GM19468 (cell line): Measurements from ENCODE around the gene VOPP1.
"Not testable (repeated sequence)": the region's sequence is repeated elsewhere in the genome, so short reads cannot be mapped to it uniquely, and the experiment has no call there.

Experiments
- ATAC-seq: cut with Tn5 transposase; IDR thresholded peaks from one replicate; pipeline ENCODE4 v1.9.1; 2021; ENCODE audit warnings: mild to moderate bottlenecking, moderate library complexity, moderate number of reproducible peaks; ENCODE audit not compliant: unreplicated experiment; ENCODE audit errors: extremely low read depth

VOPP1 gene, protein sequence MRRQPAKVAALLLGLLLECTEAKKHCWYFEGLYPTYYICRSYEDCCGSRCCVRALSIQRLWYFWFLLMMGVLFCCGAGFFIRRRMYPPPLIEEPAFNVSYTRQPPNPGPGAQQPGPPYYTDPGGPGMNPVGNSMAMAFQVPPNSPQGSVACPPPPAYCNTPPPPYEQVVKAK

DNA sequence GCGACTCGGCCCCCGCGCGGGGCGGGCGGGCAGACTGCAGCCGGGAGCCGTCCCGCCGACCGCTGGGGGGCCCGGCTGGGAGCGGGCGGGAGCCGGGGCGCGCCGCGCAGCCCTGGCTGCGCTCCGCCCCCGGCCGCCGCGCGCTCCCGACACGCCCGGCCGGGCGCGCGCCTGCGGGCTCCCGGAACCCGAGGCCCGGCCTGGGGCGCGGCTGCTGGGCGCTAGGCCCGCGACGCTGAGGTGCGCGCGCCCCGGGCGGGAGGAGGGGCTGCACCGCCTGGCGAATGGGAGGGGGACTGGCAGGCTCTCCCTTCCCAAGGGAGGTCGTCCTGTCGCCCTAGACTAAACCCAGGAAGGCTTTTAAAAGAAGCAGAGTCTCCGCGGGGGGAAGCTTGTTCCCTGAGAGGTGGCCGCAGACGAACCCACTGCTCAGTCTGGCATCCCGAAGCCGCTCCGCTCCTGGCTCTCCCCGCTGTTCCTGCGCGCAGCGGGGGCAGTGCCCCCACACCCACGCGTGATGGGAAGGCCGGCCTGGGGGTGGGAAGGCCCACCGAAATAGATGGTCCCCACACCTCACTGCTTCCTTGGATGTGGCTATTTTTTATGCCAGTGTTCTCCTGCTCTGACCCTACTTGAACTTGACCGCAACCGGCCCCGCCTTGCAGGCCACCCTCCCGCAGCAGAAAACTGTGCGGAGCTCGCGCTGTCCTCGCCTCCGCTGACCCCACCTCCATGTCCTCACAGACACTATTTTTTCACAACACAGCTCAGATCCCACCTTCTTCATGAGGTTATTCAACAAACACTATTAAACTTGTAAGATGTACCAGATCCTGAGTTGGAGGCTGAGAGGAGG is at the start of gene VOPP1:
VOPP1 (minus strand) TSS at position 125 of the 856 bp plus-strand sequence. CDS start 178 bp downstream, outside the sequence.
- ATAC-seq: peak; percentile 10

DNA sequence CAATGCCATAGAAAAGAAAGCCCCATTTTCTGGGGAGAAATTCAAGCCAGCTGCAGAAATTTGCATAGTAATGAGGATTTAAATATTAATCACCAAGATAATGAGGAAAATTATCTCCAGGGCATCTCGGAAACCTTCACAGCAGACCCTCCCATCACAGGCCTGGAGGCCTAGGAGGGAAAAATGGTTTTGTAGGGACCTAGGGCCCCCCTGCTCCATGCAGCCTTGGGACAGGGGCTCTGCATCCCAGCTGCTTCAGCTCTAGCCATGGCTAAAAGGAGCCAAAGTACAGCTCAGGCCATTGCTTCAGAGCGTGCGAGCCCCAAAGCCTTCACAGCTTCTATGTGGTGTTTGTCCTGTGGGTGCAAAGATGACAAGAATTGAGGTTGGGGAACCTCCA is 46.6 kb upstream of the VOPP1 start:
- ATAC-seq: no peak

DNA sequence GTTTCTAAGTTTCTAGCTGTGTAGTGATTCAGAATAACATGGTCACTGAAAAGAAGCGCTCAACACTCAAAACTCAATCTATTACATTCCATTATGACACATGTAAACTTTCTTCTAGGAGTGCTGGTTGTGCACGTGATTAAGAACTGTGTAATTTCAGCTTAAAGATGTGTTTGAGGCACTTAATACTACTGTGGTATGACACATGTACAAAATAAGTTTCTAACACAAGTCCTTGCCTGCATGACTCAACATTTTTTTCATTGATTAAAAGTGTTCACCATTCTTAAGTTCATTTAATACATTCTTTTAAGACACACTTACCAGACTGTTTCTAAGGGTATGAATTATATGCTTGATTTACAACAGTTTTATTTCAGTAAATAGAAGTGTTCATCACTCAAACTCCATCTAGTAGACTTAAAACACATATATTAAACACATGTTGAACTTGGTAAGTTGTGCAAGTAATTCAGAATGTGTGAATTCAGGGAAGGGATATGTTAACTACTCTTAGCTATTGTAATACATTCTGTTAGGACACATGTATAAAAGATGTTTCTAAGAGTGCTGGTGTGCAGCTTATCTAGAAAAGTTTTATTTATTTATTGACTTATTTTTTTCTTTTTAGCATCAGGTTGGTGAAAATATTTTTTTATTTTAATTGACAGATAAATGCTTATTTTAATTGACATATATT is 42.2 kb upstream of the VOPP1 start:
- not testable (repeated sequence) for ATAC-seq

DNA sequence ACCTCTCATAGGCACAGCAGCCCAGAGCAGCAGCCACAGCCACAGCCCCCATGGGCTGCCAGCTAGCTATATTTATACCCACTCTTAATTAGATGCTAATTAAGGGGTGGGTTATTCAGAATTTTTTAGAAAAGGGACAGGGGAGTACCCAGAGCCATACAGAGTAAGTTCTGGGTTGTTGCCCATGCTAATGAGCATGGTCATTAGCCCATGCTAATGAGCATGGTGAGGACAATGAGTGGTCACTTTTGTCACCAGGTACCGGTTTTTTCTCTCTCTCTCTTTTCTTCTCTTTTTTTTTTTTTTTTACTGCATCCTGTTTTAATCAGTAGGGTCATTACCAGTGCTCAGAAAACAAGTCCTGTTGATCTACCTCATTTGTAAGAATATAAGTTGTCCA is 37.4 kb upstream of the VOPP1 start:
- ATAC-seq: not testable (repeated sequence)

DNA sequence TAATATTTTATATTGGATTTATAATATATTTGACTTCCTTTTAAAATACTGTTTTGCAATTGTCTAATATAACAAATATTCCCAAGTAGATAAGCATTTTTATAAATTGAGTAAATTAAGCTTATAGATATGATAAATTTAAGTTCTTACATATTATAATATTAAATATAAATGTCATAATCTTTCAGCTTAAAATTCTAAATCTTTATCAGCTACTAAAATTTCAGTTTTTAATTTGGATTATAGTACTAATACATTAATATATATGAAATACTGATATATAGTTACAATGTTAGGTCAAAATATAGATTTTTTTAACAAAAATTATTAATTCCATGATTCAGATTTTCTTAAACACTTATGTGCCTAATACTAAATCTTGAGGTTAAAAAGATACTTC is 33.4 kb upstream of the VOPP1 start:
- not testable (repeated sequence) for ATAC-seq

DNA sequence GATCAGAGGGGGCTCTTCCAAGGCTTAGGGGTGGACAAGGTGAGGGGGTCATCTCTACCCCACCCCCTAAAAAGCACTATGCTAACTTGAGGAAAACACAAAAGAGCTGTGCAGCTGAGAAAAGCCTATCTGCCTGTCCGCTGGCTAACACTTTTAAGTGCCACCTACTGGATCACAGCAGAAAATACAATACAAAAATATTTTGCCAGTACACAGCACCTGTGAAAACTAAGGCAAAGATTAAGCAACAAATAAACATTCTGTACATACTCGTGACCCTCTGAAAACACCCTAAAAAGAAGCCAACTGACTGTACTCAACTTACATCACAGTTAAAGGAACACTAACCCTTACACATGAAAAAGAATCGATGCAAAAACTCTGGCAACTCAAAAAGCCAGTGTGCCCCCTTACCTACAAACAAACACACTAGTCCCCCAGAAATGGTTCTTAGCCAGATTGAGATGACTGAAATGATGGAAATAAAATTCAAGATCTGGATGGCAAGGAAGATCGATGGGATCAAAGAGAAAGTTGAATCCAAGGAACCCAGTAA is 25.7 kb upstream of the VOPP1 start:
- not testable (repeated sequence) for ATAC-seq

DNA sequence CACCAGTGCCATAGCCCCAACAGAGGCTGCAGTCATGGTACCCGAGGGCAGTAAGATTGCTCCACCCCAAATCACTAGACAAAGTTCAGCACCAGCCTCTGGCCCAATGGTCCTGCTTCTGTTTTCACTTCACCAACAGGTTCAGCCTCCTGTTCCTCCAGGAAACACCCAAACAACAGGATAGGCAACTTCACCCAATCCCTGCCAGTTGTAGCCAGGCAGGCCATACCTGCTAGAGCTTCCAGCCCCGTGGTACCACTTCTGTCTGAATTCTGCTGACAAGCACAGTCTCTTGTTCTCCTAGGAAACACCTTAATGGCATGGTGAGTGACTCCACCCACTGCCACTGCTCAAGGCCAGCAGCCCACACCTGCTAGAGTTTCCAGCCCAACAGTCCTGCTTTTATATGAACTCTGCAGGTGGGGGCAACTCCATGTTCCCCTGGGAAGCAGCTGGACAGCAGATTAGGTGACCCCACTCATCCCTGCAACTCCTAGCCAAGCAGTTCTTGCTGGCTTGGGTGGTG is 25.0 kb upstream of the VOPP1 start:
- ATAC-seq: not testable (repeated sequence)

DNA sequence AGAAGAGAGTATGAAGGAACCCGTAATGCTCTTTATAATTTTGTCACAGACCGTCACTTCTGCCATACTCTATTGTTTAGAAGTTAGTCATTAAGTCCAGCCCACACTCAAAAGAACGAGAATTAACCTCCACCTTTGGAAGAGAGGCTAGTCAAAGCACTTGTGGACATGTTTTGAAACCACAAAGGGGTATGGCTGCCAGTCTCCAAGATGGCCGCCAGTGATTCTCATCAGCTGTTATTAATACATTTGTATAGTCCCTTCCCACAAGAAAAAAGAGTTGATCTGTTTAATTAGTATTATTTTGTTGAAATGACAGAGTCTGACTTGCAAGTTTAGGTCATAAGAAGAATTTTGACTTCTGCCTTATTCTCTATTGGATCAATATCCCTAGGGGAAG is 23.2 kb upstream of the VOPP1 start:
- no peak for ATAC-seq

DNA sequence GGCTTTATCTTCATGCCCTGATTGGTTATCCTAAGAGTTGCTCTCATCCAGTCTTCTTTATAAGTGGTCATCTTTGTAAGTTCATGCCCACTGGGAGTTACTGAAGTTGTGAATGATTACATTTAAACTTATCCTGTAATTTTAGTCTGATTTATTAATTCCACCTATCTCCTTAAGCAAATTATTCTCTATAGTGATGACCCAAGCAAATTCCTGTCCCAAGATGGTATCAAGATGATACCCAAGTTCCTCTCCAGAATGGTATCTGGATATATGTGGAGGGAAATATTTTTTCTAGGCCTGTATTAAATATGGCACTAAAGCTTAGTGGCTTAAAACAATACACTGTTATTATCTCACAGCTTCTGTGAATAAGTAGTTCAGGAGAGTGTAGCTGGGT is 22.6 kb upstream of the VOPP1 start:
- no peak for ATAC-seq

DNA sequence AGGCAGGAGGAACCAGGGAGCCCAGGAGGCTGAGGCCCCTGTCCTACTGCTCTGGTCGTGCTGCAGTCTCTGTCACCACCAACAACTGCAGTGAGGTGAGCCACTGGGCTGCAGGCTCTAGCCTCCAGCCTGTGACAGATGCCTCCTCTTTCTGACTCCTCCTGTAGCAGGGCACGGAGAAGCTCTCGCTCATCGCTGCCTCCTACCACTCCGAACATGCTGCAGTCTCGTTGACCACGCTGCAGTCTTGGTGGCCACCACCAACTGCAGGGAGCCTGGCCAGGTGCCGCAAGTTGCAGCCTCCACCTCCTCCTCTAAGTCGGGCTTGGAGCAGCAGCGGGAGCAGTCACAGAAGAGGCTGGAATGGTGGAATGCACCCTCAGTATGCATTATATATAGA is 22.1 kb upstream of the VOPP1 start:
- no peak for ATAC-seq

DNA sequence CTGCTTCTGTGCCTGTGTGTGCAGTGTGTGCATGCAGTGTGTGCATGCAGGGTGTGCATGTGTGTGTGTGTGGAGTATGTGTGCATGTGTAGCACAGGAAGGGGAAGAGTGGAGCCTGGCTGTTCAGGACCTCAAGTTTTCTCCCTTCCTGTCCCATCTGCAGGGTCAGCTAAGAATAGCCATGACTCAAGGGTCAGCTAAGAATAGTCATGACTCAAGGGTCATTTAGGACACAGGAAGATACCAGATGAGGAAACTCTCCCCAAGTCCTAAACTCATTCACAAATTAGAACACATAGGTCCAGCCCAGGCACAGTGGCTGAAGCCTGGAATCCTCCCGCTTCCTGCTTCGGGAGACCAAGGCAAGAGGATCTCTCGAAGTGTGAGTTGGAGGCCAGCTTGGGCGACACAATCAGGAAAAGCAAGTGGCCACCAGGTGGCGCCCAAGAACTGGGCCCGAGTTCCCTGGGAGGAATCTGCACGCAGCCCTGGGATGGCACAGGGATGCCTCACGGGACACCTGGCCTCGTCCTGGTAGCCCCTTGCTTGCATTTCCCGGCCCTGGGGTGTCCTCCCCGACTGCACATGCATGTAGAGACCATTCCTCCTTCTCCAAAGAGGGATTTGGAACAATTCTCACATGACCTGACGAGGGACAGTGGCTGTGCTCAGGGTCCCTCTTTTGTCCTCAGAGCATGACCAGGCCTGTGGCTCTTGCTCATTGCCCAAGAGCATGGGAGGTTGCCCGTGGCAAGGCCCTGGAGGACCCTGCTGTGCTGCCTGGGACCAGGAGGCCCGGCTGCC is 21.4 kb upstream of the VOPP1 start:
- ATAC-seq: no peak

DNA sequence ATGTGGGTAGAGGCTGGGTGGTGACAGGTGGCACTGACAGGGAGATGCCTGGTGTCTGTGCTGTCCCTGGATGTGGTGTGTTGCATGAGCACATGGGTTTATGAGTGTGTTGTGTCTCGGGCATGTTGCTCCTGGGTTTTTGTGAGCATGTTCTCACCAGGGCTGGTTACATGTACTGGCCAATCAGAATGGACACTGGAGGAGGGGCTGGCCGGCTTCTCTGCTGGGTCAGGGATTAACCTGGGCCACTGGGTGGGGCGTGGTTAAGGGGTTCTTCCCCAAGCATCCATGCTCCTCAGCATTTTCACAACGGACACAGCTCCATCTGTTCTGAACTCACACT is 20.8 kb upstream of the VOPP1 start:
- ATAC-seq: no peak

DNA sequence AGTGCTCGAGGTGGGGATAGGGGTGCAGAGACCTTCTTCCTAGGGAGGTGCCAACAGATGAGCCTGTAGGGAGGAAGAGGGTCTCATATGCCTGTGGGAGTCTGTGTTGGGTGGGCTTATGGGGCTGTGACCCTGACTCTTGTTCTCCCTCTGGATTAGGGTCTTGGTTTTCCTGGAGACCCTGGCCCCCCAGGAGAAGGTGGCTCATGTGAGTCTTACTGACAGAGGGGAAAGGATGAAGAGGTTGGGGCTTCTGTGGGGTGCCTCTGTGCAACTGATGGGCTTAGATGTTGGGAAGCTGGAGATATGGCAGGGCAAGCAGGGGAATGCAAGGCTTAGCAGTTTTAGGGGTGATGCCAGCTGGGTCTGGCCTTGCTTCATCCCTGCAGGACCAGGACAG is 20.2 kb upstream of the VOPP1 start:
- ATAC-seq: no peak

DNA sequence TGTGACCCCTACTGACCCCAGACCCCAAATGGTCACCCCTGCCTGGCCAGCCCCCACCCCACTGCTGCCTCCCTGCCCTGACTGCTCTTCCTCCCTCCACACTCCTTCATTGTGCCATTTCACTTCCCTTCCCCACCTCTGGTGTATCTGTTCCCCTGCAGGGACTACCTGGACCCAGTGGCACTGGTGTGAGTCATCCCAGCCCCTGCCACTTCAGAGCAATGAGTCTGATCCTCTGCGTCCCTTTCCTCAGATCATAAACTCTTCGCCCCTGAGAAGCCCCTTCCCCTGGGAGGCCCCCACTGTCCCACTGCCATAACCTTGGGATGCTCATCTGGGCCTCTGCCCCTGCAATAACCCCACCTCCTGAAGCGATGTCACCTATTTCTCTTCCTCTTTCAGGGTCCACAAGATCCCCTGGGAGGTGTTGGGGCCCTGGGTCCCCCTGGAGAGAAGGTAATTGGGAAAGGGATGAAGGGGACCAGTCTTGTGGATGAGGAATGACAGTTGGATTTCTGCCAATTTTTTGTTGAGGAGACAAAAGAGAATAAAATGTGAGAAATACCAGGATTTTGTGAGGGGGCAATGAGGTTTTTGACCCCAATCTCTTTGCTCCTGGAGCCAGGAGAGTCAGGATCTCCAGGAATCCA is 19.1 kb upstream of the VOPP1 start:
- ATAC-seq: no peak

DNA sequence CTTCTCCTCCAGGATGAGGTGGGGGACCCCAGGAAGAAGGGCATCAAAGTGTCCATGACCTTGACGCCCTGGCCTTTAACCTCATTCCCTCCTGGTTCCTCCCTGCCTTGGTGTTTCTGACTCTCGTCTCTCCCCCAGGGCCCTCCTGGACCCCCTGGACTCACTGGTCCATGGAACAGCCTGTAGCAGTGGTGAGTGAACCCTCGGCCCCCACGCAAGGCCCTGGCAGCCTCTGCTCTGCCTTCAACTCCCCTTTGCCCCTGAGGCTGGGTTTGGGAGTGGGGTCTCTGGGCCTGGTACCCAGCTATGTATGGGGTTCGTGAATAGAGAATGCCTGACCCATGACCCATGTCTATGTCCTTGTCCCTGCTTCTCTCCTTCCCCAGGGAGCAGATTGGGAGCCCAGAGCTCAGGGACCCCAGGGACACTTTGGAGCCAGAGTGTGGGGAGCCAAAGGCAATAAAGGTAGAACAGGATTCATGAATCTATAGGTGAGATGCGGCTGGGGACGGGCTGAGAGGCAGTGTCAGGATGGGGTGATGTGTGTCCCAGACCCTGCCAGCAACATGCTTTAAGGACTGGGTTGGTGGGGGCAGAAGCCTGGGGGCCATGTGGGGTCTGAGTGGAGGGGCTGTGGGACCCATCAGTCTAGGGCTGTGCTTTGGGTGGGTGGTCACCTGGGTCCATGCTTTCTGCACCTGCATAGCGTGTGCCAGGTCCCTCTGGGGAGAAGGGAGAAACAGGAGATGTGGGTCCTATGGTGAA is 18.4 kb upstream of the VOPP1 start:
- no peak for ATAC-seq

DNA sequence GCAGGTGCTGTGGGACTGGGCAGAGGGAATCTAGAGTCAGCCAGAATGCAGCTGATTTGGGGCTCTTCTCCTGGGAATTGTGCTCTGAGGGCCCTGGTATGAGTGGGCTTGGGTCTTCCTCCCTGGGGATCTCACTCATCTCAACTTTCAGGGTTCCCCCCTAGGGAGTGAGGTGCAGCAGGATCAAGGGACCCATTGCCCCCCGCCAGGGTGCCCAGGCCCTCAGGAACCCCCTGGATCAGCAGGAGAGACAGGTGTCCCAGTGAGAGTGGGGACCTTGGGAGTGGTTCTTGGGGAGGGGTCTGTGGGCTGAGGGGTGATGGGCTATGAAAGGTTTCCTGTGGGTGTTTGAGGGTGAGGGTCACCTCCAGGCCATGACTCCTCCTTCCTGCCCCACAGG is 17.6 kb upstream of the VOPP1 start:
- no peak for ATAC-seq

DNA sequence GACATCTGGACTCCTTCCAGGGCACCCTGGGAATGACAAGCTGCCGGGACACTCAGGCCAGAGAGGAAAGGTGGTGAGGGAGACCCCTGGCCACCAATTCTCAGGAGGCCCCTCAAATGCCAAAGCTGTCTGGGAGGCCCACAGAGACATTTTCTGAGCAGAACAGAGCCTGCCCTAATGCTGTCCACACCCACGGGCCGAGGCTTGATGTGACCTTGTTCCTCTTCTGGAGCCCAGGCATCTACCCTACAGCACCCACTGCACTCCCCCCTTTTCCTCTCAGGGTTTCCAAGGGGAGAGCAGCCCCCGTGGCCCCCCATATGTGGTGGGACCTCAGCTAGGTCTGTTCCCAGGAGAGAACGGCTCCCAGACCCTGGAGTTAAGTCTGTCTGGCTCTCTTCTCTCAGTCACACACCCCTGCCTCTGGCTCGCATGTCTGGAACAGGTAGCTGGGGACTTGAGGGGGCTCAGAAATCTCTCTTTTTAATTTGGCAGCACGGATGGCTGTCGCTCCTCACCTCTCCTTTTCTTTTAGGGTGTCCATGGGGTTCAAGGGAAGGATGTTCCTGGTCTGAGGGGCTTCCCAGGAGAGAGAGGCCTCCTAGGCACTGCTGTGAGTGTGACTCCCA is 16.8 kb upstream of the VOPP1 start:
- no peak for ATAC-seq

DNA sequence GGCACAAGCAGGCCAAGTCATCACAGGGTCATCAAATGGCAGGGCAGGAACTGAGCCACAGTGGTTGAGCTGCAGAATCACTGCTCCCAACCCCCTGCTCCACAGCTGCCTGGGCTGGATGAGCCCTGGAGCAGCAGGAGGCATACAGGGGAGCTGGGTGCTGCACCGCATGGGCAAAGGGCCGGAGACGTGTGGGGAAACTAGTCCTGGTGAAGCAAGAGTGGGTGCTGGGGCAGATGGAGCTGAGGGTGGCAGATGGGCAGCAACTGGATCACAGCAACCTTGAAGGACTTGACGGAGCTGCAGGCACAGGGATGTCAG is 16.0 kb upstream of the VOPP1 start:
- no peak for ATAC-seq
